ENCODE data around the gene SLC51B.

Gene SLC51B

DNA sequence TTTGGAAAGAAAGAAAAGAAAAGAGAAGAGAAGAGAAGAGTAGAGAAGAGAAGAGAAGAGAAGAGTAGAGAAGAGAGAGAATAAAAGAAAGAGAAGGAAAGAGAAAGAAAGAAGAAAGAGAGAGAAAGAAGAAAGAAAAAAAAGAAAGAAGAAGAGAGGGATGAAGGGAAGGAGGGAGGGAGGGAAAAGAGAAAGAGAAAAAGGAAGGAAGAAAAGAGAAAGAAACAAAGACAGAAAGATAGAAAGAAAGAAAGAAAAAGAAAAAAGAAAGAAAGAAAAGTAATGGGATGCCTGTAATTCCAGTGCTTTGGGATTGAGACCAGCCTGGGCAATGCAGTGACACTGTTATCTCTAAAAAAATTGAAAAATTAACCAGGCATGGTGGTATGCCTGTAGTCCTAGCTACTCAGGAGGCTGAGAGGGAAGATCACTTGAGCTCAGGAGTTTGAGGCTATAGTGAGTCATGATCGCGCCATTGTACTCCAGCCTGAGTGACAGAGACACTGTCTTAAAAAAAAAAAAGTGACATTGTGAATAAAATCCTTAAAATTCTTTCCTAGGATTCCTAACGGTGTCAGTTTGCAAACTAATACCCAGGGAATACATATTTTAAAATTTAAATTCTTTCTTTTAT lies 20.9 kb downstream of the SLC51B start:
- Histone ChIP-seq H3K27ac (ENCODE audit: low read length) (no peak overlapping the region), H3K79me2 (ENCODE audit: insufficient read depth, low read length) (no peaks in the 10 kb centered on the region), H3K4me3 (ENCODE audit: low read depth in 1 of 2, low read length in 2 of 2) (no peak overlapping the region), H3K9ac (ENCODE audit: low read depth, low read length) (no peak overlapping the region), H3K4me1 (ENCODE audit: insufficient read depth, low read length) (no peaks in the 10 kb centered on the region), H4K20me1 (ENCODE audit: insufficient read depth, low read length) (no peaks in the 10 kb centered on the region), H3K9me3 (ENCODE audit: insufficient read depth, low read length, severe bottlenecking) (no peaks in the 10 kb centered on the region), H3K36me3 (ENCODE audit: insufficient read depth, low read length) (no peaks in the 10 kb centered on the region), H3K27me3 (ENCODE audit: insufficient read depth, low read length, poor library complexity) (no peaks in the 10 kb centered on the region), H3K4me2 (ENCODE audit: insufficient read depth, low read length) (no peak overlapping the region), H2AFZ (ENCODE audit: low read depth, low read length) (no peak overlapping the region)
- no peak for DNase-seq
- TF ChIP-seq EZH2 (IDR thresholded peaks at IDR 0.05; ENCODE audit: borderline replicate concordance, low read depth, low read length, severe bottlenecking), result no peak
- TF ChIP-seq, protein P1, sequence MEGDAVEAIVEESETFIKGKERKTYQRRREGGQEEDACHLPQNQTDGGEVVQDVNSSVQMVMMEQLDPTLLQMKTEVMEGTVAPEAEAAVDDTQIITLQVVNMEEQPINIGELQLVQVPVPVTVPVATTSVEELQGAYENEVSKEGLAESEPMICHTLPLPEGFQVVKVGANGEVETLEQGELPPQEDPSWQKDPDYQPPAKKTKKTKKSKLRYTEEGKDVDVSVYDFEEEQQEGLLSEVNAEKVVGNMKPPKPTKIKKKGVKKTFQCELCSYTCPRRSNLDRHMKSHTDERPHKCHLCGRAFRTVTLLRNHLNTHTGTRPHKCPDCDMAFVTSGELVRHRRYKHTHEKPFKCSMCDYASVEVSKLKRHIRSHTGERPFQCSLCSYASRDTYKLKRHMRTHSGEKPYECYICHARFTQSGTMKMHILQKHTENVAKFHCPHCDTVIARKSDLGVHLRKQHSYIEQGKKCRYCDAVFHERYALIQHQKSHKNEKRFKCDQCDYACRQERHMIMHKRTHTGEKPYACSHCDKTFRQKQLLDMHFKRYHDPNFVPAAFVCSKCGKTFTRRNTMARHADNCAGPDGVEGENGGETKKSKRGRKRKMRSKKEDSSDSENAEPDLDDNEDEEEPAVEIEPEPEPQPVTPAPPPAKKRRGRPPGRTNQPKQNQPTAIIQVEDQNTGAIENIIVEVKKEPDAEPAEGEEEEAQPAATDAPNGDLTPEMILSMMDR (IDR thresholded peaks at IDR 0.05; ENCODE audit: borderline replicate concordance, extremely low read depth, low read length, poor library complexity, severe bottlenecking), result no peak
- 0 out of 3 replicates have a peak, but pooled peaks have one; percentile 31 for ATAC-seq (ENCODE audit: insufficient read depth, low read depth)

DNA sequence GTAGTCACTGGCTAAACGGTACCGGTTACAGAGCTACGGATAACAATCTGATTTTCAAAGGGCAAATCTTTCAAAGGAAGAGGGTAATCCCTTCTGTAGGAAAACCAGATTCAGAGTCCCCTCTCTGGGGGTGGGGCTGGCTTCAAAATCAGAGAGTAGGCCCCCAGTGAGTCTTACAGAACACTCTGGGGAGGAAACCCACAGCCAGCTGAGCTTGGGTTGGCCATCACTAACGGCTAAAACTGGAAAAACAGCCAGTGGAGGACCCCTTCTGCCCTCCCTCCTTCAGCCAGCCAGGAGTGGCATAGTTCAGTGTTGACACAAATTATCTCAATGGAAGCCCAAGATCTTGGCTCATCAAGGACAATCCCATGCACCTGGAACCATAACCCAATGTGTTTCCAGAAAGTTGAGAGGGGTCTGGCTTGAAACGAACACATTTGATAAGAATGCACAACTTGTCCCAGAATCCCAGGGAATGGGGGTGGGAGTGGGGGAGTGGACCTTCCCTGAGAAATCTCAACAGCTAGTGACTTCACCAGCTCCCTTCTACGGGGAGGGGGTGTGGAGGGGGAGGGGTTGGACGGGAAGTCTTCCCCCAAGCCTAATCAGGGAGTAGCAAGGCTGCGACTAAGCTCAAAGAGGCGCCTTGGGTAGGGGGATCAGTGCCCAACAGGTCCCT lies 21.6 kb downstream of the SLC51B start:
- Histone ChIP-seq H3K27me3 (ENCODE audit: insufficient read depth, low read length, poor library complexity) (no peaks in the 10 kb centered on the region), H3K4me1 (ENCODE audit: insufficient read depth, low read length) (no peaks in the 10 kb centered on the region), H3K9me3 (ENCODE audit: insufficient read depth, low read length, severe bottlenecking) (no peaks in the 10 kb centered on the region), H3K27ac (ENCODE audit: low read length) (no peak overlapping the region), H3K9ac (ENCODE audit: low read depth, low read length) (no peak overlapping the region), H4K20me1 (ENCODE audit: insufficient read depth, low read length) (no peaks in the 10 kb centered on the region), H3K4me2 (ENCODE audit: insufficient read depth, low read length) (no peak overlapping the region), H3K36me3 (ENCODE audit: insufficient read depth, low read length) (no peaks in the 10 kb centered on the region), H2AFZ (ENCODE audit: low read depth, low read length) (no peak overlapping the region), H3K79me2 (ENCODE audit: insufficient read depth, low read length) (no peaks in the 10 kb centered on the region), H3K4me3 (ENCODE audit: low read depth in 1 of 2, low read length in 2 of 2) (no peak overlapping the region)
- ATAC-seq (ENCODE audit: insufficient read depth, low read depth) (no peak), DNase-seq (no peak)
- TF ChIP-seq, protein P1 (IDR thresholded peaks at IDR 0.05; ENCODE audit: borderline replicate concordance, extremely low read depth, low read length, poor library complexity, severe bottlenecking), result no peak
- TF ChIP-seq EZH2 (IDR thresholded peaks at IDR 0.05; ENCODE audit: borderline replicate concordance, low read depth, low read length, severe bottlenecking), result no peak

DNA sequence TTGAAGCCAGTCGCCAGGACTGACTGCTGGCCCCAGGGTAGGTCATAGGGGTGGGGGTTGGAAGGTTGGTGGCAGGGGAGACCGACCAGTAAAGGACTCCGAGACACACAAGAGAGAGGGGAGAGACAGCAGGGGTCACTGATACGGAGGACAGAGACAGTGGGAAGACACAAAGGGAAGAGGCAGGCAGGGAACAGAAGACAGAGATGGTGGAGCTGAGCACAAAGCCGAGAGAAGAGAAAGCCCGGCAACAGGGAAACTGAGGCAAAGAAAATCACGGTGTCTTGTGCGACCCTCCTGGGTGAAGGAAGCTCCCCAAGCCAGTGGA lies 22.1 kb downstream of the SLC51B start:
- H3K9ac ChIP-seq (ENCODE audit: low read depth, low read length), result no peak overlapping the region
- no peak for ATAC-seq (ENCODE audit: insufficient read depth, low read depth)
- no peak overlapping the region for H3K4me2 ChIP-seq (ENCODE audit: insufficient read depth, low read length)
- H3K27me3 ChIP-seq (ENCODE audit: insufficient read depth, low read length, poor library complexity), result no peaks in the 10 kb centered on the region
- DNase-seq, result no peak
- no peaks in the 10 kb centered on the region for H3K79me2 ChIP-seq (ENCODE audit: insufficient read depth, low read length)
- no peak overlapping the region for H2AFZ ChIP-seq (ENCODE audit: low read depth, low read length)
- H4K20me1 ChIP-seq (ENCODE audit: insufficient read depth, low read length), result no peaks in the 10 kb centered on the region
- H3K9me3 ChIP-seq (ENCODE audit: insufficient read depth, low read length, severe bottlenecking), result no peaks in the 10 kb centered on the region
- TF ChIP-seq EZH2 (IDR thresholded peaks at IDR 0.05; ENCODE audit: borderline replicate concordance, low read depth, low read length, severe bottlenecking), result no peak
- TF ChIP-seq, protein P1 (IDR thresholded peaks at IDR 0.05; ENCODE audit: borderline replicate concordance, extremely low read depth, low read length, poor library complexity, severe bottlenecking), result no peak
- H3K4me1 ChIP-seq (ENCODE audit: insufficient read depth, low read length), result no peaks in the 10 kb centered on the region
- no peak overlapping the region for H3K27ac ChIP-seq (ENCODE audit: low read length)
- no peaks in the 10 kb centered on the region for H3K36me3 ChIP-seq (ENCODE audit: insufficient read depth, low read length)
- no peak overlapping the region for H3K4me3 ChIP-seq (ENCODE audit: low read depth in 1 of 2, low read length in 2 of 2)
